NCI-H446 (cell line): ENCODE data around the gene KCNJ14.
"Not testable (repeated sequence)": the region's sequence is repeated elsewhere in the genome, so short reads cannot be mapped to it uniquely, and the experiment has no call there.

Experiments used
- DNase-seq, 2 experiments: peaks; one replicate each; lab custom pipeline; 2025; lab: John Stamatoyannopoulos, UW

The KCNJ14 gene

GRCh38 chr19:48471836-48472235 is 16.5 kb downstream of the KCNJ14 start:
- DNase-seq, result no peak

GRCh38 chr19:48473161-48473966 is 18.0 kb downstream of the KCNJ14 start:
- no peak for DNase-seq

GRCh38 chr19:48474084-48474592 is 18.8 kb downstream of the KCNJ14 start:
- no peak for DNase-seq

GRCh38 chr19:48475369-48476068 is 20.1 kb downstream of the KCNJ14 start:
- DNase-seq, result no peak

GRCh38 chr19:48476176-48476575 is 20.8 kb downstream of the KCNJ14 start:
- no peak for DNase-seq

- DNase-seq, result no peak
These were observed 21.8 kb downstream of the KCNJ14 start for GRCh38 chr19:48477067-48477685.

GRCh38 chr19:48477698-48478338 is 22.4 kb downstream of the KCNJ14 start:
- DNase-seq, result no peak

- no peak for DNase-seq
These were observed 23.2 kb downstream of the KCNJ14 start for GRCh38 chr19:48478339-48479256.

GRCh38 chr19:48479686-48480085 is 24.3 kb downstream of the KCNJ14 start:
- DNase-seq, result no peak

- DNase-seq, result no peak
These were observed 24.8 kb downstream of the KCNJ14 start for GRCh38 chr19:48480183-48480557.

- no peak for DNase-seq
These were observed 25.5 kb downstream of the KCNJ14 start for GRCh38 chr19:48480558-48481500.

GRCh38 chr19:48481846-48482639 is 26.7 kb downstream of the KCNJ14 start:
- DNase-seq, result no peak

- DNase-seq, result no peak
These were observed 27.9 kb downstream of the KCNJ14 start for GRCh38 chr19:48483301-48483700.

GRCh38 chr19:48484247-48484893 is 29.0 kb downstream of the KCNJ14 start:
- DNase-seq, result no peak

- DNase-seq, result peak in 1 of 2 experiments; percentile 28
These were observed 29.7 kb downstream of the KCNJ14 start for GRCh38 chr19:48484931-48485612.

GRCh38 chr19:48486706-48487105 is 31.3 kb downstream of the KCNJ14 start:
- not testable (repeated sequence) for DNase-seq

GRCh38 chr19:48487544-48487943 is 32.2 kb downstream of the KCNJ14 start:
- DNase-seq, result no peak

GRCh38 chr19:48487948-48488347 is 32.6 kb downstream of the KCNJ14 start:
- DNase-seq, result peak; percentile 45 to 74
